SK-N-SH (cell line): ENCODE measurements around the gene AVPR1A. TPM values are rescaled to one million over a fixed set of nuclear protein-coding genes. Genes with fewer than 3 reads are reported as not detected.
"Not testable (repeated sequence)": the region's sequence is repeated elsewhere in the genome, so short reads cannot be mapped to it uniquely, and the experiment has no call there.

ENCODE experiments used
- CTCF ChIA-PET: fragments of 300-600, 350-600 bp; formaldehyde crosslinking; extraction: SDS; loops from one replicate; lab custom pipeline; 2021; lab: Yijun Ruan, JAX
- POLR2A ChIA-PET: fragments of 350-600 bp; sonication (Branson Sonifier 250); formaldehyde crosslinking; extraction: SDS; loops from one replicate; lab custom pipeline; 2020; ENCODE audit warnings: antibody characterized with exemption, inconsistent platforms; lab: Yijun Ruan, JAX
- DNase-seq: peaks from one replicate; pipeline ENCODE4 v3.0.0; 2012
- H2AFZ ChIP-seq: fragments of 200-600 bp; sonication (generic); 2 replicates; pipeline ENCODE4 v1.8.1; 2016; ENCODE audit warnings: antibody characterized with exemption, mild to moderate bottlenecking, low read depth
- H3F3A ChIP-seq: fragments of 200-600 bp; sonication (generic); replicated peaks from 2 replicates; pipeline ENCODE3; 2016; ENCODE audit warnings: antibody characterized with exemption, mild to moderate bottlenecking; ENCODE audit not compliant: insufficient read depth
- H3K27ac ChIP-seq, 2 experiments: fragments of 200-500 bp in 1 of 2; fragments of 200-600 bp in 1 of 2; sonication (Bioruptor generic) in 1 of 2; sonication (generic), shearing (Covaris generic) in 1 of 2; 2 replicates each; pipeline versions ENCODE4 v1.5.1 to v1.6.1; 2014 to 2016; ENCODE audit warnings: low read depth in 2 of 2, inconsistent platforms in 1 of 2, low read length in 1 of 2, mild to moderate bottlenecking in 1 of 2, mixed read lengths in 1 of 2
- H3K27me3 ChIP-seq: fragments of 200-600 bp; sonication (generic), shearing (Covaris generic); 2 replicates; pipeline ENCODE4 v1.6.1; 2016; ENCODE audit warnings: mixed run types; ENCODE audit not compliant: insufficient read depth
- H3K36me3 ChIP-seq, 2 experiments: fragments of 200-500 bp in 1 of 2; fragments of 200-600 bp in 1 of 2; sonication (Bioruptor generic) in 1 of 2; sonication (generic) in 1 of 2; replicated peaks in 1 of 2; 2 replicates each; pipeline versions ENCODE3 to v1.5.1; 2014 to 2016; ENCODE audit warnings: low read length in 1 of 2, mild to moderate bottlenecking in 1 of 2; ENCODE audit not compliant: insufficient read depth in 2 of 2, control insufficient read depth in 1 of 2
- H3K4me1 ChIP-seq, 2 experiments: fragments of 200-500 bp in 1 of 2; fragments of 200-600 bp in 1 of 2; sonication (Bioruptor generic) in 1 of 2; sonication (generic), shearing (Covaris generic) in 1 of 2; 2 replicates each; pipeline versions ENCODE4 v1.5.1 to v1.6.1; 2014 to 2016; ENCODE audit warnings: low read depth in 1 of 2, low read length in 1 of 2, mixed run types in 1 of 2; ENCODE audit not compliant: insufficient read depth in 2 of 2, control insufficient read depth in 1 of 2
- H3K4me2 ChIP-seq: fragments of 200-600 bp; sonication (generic), shearing (Covaris generic); 2 replicates; pipeline ENCODE4 v1.6.1; 2017; ENCODE audit warnings: mixed run types
- H3K4me3 ChIP-seq, 2 experiments: fragments of 200-500 bp in 1 of 2; fragments of 200-600 bp in 1 of 2; sonication (Bioruptor generic) in 1 of 2; sonication (generic), shearing (Covaris generic) in 1 of 2; 2 replicates each; pipeline versions ENCODE4 v1.5.1 to v1.8.1; 2014 to 2016; ENCODE audit warnings: low read depth in 2 of 2, inconsistent platforms in 1 of 2, low read length in 1 of 2, mild to moderate bottlenecking in 1 of 2, mixed read lengths in 1 of 2, moderate library complexity in 1 of 2
- H3K79me2 ChIP-seq: fragments of 200-600 bp; sonication (generic); 2 replicates; pipeline ENCODE4 v1.8.1; 2017; ENCODE audit warnings: mild to moderate bottlenecking; ENCODE audit not compliant: insufficient read depth
- H3K9ac ChIP-seq: fragments of 200-600 bp; sonication (generic); 2 replicates; pipeline ENCODE4 v1.6.1; 2017; ENCODE audit warnings: mixed run types
- H3K9me2 ChIP-seq: fragments of 200-600 bp; sonication (generic); 2 replicates; pipeline ENCODE4 v1.6.1; 2017; ENCODE audit warnings: mixed run types
- H3K9me3 ChIP-seq: fragments of 200-600 bp; sonication (generic); 2 replicates; pipeline ENCODE4 v1.6.1; 2017; ENCODE audit warnings: mixed run types, mild to moderate bottlenecking, moderate library complexity
- H4K20me1 ChIP-seq: fragments of 200-600 bp; sonication (generic); 2 replicates; pipeline ENCODE4 v1.6.1; 2017; ENCODE audit warnings: mild to moderate bottlenecking, mixed run types; ENCODE audit not compliant: insufficient read depth
- ELF1 ChIP-seq: IDR thresholded peaks from 2 replicates; pipeline ENCODE4 v1.4.0; 2012
- EP300 ChIP-seq, 2 experiments: IDR thresholded peaks; 2 replicates each; pipeline versions ENCODE4 v1.4.0 to v1.6.1; 2012; ENCODE audit warnings: borderline replicate concordance in 1 of 2, low read depth in 1 of 2, low read length in 1 of 2
- EZH2phosphoT487 ChIP-seq: fragments of 200-600 bp; sonication (generic); IDR thresholded peaks from 2 replicates; pipeline ENCODE4 v1.6.1; 2017; ENCODE audit warnings: low read depth, mixed run types, mild to moderate bottlenecking, antibody characterized with exemption, moderate library complexity, borderline replicate concordance
- GABPA ChIP-seq: IDR thresholded peaks from 2 replicates; pipeline ENCODE4 v1.4.0; 2012; ENCODE audit warnings: low read depth, mild to moderate bottlenecking
- IRF3 ChIP-seq: fragments of 150-350 bp; IDR thresholded peaks from 2 replicates; pipeline ENCODE4 v1.6.1; 2016; ENCODE audit warnings: mild to moderate bottlenecking, low read depth, low read length
- JUND ChIP-seq: IDR thresholded peaks from 2 replicates; pipeline ENCODE4 v1.4.0; 2012
- NFIC ChIP-seq: IDR thresholded peaks from 2 replicates; pipeline ENCODE4 v1.4.0; 2012; ENCODE audit warnings: borderline replicate concordance
- RCOR1 ChIP-seq: fragments of 150-350 bp; IDR thresholded peaks from 2 replicates; pipeline ENCODE4 v1.6.1; 2017; ENCODE audit warnings: antibody characterized with exemption, low read length
- RFX5 ChIP-seq: IDR thresholded peaks from 2 replicates; pipeline ENCODE4 v1.6.1; 2012; ENCODE audit warnings: mild to moderate bottlenecking, improper control_type of control experiment, low read length
- SMC3 ChIP-seq: IDR thresholded peaks from 2 replicates; pipeline ENCODE4 v1.6.1; 2012; ENCODE audit warnings: low read depth, low read length, improper control_type of control experiment
- TAF1 ChIP-seq: IDR thresholded peaks from 2 replicates; pipeline ENCODE4 v1.6.1; 2012; ENCODE audit warnings: low read depth, mild to moderate bottlenecking, low read length, moderate library complexity, borderline replicate concordance
- TCF12 ChIP-seq: IDR thresholded peaks from 2 replicates; pipeline ENCODE4 v1.4.0; 2012
- ZBTB33 ChIP-seq: IDR thresholded peaks from 2 replicates; pipeline ENCODE4 v1.4.0; 2012; ENCODE audit warnings: low read depth, borderline replicate concordance
- WGBS: methylation state at CpG from one replicate; pipeline ENCODE4 v1.1.6; 2017; ENCODE audit warnings: low lambda C conversion rate; 5-methylcytosine and 5-hydroxymethylcytosine counted together
- polyA plus RNA-seq, 3 experiments: library from polyadenylated mRNA; depleted of rRNA; stranded (reverse); fragments of >200 nt; gene quantifications; 2 replicates each; pipeline ENCODE4 v1.2.3, GENCODE V29; 2012
- TF ChIP-seq, protein P1 (sequence below): fragments of 150-350 bp; IDR thresholded peaks from 2 replicates; pipeline ENCODE4 v1.6.1; 2017; ENCODE audit warnings: antibody characterized with exemption, low read length, low read depth, borderline replicate concordance
- TF ChIP-seq, protein P2 (sequence below): IDR thresholded peaks from 2 replicates; pipeline ENCODE4 v1.4.0; 2012; ENCODE audit warnings: low read depth
- TF ChIP-seq, protein P3 (sequence below): IDR thresholded peaks from 2 replicates; pipeline ENCODE4 v1.4.0; 2012; ENCODE audit warnings: low read depth, borderline replicate concordance

AVPR1A gene
- polyA plus RNA-seq, 1 of the 3 experiments (the other 2 are of a cell fraction): not detected

DNA sequence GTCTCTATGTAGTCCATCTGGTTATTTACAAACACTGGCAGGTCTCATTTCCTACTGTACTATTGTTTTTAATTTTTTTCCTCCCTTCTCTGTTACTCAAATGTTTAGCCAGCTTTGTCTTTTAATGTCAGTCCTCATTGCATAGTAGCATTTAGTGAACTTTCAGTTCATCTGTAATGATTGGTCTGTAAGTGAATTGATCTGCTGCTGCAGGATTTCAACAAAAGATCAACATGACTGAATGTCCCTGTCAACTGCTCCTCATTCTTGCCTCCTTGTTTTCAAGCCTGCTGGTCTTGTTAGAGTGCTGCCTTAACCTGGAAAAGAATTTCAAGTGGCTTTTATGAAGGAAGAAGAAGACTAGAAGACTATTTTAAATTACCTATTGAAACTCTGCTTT lies 19.3 kb upstream of the AVPR1A start:
- CTCF ChIA-PET: interaction anchor here (1.2 kb wide), 1 partner anchor 18 kb away, joined by 4 read pairs; no protein-coding TSS in a partner anchor
- POLR2A ChIA-PET: no interaction called here
- H3K9me3 ChIP-seq: no peaks in the 10 kb centered on the region

GRCh38 chr12:63167741-63168140 lies 16.7 kb upstream of the AVPR1A start:
- H3K9me3 ChIP-seq, DNase-seq, H3F3A ChIP-seq, H4K20me1 ChIP-seq, H3K79me2 ChIP-seq, H3K4me2 ChIP-seq, H3K36me3 ChIP-seq, H3K4me3 ChIP-seq, H3K27ac ChIP-seq, H3K27me3 ChIP-seq, H3K9ac ChIP-seq, POLR2A ChIA-PET, H2AFZ ChIP-seq, CTCF ChIA-PET, H3K4me1 ChIP-seq, H3K9me2 ChIP-seq: not testable (repeated sequence)
- WGBS: 4% methylated on average over 5 of the region's 6 CpGs

More for the DNA sequence above, 19.3 kb upstream of the AVPR1A start:
- Histone ChIP-seq H3K27me3 (no peaks in the 10 kb centered on the region), H2AFZ (no peak overlapping the region), H3K4me3 (no peak overlapping the region), H3K36me3 (no peaks in the 10 kb centered on the region), H3K27ac (no peak overlapping the region), H3F3A (no peaks in the 10 kb centered on the region), H3K4me1 (no peaks in the 10 kb centered on the region), H3K9me2 (no peaks in the 10 kb centered on the region), H3K9ac (no peak overlapping the region), H3K79me2 (no peaks in the 10 kb centered on the region), H4K20me1 (no peaks in the 10 kb centered on the region), H3K4me2 (no peak overlapping the region)
- no peak for TF ChIP-seq TAF1
- TF ChIP-seq, protein P1, sequence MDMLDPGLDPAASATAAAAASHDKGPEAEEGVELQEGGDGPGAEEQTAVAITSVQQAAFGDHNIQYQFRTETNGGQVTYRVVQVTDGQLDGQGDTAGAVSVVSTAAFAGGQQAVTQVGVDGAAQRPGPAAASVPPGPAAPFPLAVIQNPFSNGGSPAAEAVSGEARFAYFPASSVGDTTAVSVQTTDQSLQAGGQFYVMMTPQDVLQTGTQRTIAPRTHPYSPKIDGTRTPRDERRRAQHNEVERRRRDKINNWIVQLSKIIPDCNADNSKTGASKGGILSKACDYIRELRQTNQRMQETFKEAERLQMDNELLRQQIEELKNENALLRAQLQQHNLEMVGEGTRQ: no peak
- TF ChIP-seq, protein P2, sequence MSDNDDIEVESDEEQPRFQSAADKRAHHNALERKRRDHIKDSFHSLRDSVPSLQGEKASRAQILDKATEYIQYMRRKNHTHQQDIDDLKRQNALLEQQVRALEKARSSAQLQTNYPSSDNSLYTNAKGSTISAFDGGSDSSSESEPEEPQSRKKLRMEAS: no peak
- TF ChIP-seq ELF1: no peak
- TF ChIP-seq GABPA: no peak
- no peak for TF ChIP-seq TCF12
- TF ChIP-seq RFX5: no peak
- TF ChIP-seq EZH2phosphoT487: no peak
- no peak for TF ChIP-seq JUND
- no peak for TF ChIP-seq IRF3
- TF ChIP-seq NFIC: no peak
- TF ChIP-seq SMC3: no peak
- TF ChIP-seq, protein P3, sequence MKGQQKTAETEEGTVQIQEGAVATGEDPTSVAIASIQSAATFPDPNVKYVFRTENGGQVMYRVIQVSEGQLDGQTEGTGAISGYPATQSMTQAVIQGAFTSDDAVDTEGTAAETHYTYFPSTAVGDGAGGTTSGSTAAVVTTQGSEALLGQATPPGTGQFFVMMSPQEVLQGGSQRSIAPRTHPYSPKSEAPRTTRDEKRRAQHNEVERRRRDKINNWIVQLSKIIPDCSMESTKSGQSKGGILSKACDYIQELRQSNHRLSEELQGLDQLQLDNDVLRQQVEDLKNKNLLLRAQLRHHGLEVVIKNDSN: no peak
- no peak for TF ChIP-seq ZBTB33
- no peak for TF ChIP-seq RCOR1
- TF ChIP-seq EP300 (IDR thresholded peaks at IDR 0.05; ENCODE audit: borderline replicate concordance in 1 of 2, low read depth in 1 of 2, low read length in 1 of 2): no peak
- DNase-seq: no peak
